GM18520 (cell line): ENCODE data around the gene RHOC.
A peak's percentile ranks its signal among the peaks of the same experiment; 100 is the strongest.
"Not testable (repeated sequence)": the region's sequence is repeated elsewhere in the genome, so short reads cannot be mapped to it uniquely, and the experiment has no call there.

ENCODE experiments used
- ATAC-seq: cut with Tn5 transposase; IDR thresholded peaks from one replicate; pipeline ENCODE4 v1.9.1; 2021; ENCODE audit not compliant: unreplicated experiment

The RHOC gene

DNA sequence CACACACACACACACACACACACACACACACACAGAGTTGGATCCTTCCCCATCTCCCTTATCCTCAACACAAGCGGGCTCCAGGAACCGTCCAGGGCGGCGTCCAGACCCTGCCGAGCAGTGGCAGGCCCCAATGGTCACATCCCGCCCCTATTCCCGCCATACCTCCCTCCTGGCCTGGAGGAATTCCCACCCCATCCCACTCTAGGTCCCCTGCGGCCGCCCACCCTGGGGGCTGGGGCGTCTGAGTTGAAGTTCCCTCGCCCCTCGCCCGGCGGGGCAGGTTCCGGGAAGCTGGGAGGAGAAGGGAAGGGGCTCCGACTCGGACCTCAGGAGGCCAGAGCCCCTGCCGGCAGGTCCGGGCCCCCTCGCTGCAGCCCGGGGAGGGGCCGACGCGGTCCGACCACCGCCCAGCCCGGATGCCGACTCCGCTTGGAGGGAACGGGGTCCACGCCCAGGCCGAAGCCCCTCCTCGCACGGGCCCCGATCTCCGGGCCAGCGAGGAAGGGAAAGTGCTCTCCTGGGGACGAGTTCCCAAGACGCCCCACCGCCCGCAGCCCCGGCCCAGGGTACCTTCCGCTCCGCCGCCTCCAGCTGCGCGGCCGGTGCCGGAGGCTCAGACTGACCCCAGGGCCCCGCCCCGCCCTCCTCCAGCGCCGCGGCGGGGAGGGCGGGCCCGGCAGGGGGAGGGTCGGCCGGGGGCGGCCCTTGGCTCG, at the start of gene RHOC:
Gene RHOC, minus strand, starts transcription at position 623 of the 716 bp plus-strand sequence. CDS start 3,328 bp downstream, outside the sequence.
- ATAC-seq = peak; percentile 49

GRCh38 chr1:112754116-112754628, 47.2 kb upstream of the RHOC start:
- ATAC-seq = no peak

- ATAC-seq = no peak
Observed at GRCh38 chr1:112748396-112748795, 41.5 kb upstream of the RHOC start.

DNA sequence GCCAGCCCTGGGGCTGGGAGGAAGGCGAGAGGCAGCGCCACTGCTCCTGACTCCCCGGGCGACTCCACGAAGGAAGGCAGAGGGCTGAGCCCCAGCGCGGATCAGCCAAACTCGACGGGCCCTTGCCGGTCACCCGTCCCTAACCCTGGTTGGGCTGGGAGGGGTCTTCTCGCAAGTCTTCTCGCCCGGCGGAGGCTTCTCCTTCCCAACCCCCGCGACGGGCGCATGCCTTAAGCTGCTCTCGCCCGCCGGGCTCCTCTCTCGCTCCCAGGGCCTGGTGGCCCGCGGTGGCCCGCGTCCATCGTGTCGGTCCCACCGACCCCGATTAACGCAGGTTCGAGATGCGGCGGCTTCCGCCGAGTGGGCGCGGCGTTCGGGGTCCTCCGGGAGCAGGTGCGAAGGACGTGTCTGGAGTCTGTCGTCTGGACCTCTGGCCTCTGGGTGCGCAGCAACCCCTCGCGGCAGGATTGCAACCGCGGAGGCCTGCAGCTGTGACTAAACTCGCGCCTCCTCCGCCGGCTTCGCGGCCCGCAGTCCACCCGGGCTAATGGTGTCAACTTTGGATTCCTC, 37.2 kb upstream of the RHOC start:
- ATAC-seq = no peak

GRCh38 chr1:112743174-112744008, 36.5 kb upstream of the RHOC start:
- no peak for ATAC-seq

DNA sequence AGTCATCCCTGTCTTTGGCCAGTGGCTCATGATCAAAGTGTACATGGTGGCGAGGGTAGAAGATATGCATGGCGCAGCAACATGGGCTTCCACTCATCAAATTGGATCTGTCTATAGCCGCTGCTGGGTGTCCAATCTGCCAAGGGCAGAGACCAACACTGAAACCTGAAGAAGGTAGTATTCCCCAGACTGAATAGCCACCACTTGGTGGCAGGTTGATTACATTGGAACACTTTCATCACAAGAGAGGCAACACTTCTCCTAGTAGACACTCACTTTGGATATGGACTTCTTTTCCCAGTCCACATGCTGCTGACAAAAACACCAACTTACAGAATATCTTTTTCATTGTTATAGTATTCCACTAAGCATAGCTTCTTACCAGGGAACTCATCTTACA, 30.6 kb upstream of the RHOC start:
- no peak for ATAC-seq

GRCh38 chr1:112735752-112736151, 28.8 kb upstream of the RHOC start:
- ATAC-seq = no peak

DNA sequence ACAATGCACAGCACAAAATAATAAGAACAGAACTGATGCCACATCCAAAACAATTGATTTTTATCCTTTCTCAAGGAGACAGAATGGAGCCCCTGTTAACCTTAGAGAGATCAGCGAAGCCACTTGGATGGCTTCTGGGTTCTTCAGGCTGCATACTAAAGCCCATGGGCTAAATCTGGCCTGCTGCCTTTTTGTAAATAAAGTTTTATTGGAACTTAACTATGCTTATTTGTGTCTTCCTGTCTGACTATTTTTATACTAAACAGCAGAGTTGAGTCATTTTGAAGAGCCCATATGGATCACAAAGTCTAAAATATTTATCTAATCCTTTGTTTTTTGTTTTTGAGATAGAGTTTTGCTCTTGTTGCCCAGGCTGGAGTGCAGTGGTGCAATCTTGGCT, 24.5 kb upstream of the RHOC start:
- no peak for ATAC-seq

DNA sequence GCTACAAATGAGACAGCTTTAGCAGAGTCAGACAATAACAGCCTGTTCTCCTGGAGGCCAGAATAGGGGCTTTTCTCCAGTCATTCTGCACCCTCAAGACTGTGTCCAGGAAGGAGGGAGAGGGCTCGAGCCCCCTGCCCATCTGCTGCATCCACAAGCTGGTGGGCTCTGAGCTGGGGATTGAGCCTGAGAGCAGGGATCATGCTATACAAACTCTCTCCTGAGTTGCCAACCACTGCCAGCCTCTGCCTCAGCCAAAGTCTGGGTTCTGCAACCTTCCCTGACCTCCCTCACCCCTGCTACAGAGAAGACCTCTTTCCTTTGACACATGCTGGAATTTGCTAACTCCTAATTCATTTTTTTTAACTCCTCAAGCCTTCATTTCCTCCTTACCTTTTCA, 23.0 kb upstream of the RHOC start:
- ATAC-seq = no peak

GRCh38 chr1:112729011-112729410, 22.1 kb upstream of the RHOC start:
- ATAC-seq = not testable (repeated sequence)

GRCh38 chr1:112728306-112728971, 21.5 kb upstream of the RHOC start:
- not testable (repeated sequence) for ATAC-seq

DNA sequence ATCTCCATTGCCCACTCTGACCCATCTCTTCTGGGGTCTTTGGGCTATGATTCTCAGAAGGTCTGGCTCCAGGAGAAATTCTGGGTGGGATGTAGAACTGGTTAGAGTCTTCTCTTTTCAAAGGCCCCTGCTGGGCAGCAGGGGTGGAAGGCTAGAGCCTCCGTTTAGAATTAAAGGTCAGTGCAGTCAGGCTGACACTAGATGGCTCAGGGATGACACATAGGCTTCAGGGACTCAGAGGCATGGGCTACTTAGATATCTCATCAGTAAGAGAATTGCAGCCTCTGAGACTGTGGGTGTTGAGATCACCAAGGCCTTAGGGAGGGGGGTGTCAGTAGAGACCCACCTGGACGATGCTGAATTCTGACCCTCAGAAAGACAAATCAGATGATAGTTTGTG, 20.8 kb upstream of the RHOC start:
- no peak for ATAC-seq

- ATAC-seq = not testable (repeated sequence)
Observed at GRCh38 chr1:112724240-112724639, 17.3 kb upstream of the RHOC start.

DNA sequence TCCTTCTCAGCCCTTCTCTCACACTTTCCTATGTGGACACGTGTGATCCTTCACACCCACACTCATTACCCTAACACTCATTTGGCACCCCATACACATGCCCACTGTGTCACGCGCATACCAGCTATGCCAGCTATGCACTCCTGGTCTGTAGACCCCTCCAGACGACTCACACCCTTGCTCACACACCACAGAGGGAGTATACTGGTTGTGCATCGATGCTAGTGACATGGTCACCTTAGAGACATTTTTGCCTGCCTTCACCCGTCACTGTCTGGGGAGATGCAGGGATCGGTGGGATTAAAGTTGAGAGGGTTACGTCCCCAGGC, 16.5 kb upstream of the RHOC start:
- ATAC-seq = no peak

- ATAC-seq = no peak
Observed at GRCh38 chr1:112722601-112723510, 15.9 kb upstream of the RHOC start.

DNA sequence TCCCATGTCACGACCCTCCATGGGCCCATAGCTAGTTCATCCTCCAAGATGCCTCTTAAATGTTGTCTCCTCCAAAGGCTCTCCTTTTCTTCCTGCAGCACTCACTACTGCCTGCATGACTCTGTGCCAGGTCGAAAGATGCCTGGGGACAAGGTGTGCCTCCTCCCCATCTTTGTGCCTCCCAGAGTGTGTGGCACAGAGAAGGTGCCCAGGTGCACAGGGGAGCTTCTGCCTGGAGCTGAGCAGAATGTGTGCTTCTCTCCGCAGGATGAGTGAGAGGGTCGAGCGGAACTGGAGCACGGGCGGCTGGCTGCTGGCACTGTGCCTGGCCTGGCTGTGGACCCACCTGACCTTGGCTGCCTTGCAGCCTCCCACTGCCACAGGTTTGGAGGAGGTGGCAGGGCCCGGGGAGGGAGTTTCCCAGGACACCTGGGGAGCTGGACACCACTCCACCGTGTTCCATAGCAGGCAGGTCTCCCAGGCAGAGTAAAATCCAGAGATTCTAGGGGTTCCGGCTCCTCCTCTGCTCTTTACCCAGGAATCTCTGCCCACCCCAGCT, 15.1 kb upstream of the RHOC start:
- ATAC-seq = no peak

GRCh38 chr1:112721294-112721693, 14.4 kb upstream of the RHOC start:
- not testable (repeated sequence) for ATAC-seq

GRCh38 chr1:112720800-112721199, 13.9 kb upstream of the RHOC start:
- ATAC-seq = no peak

GRCh38 chr1:112719706-112720105, 12.8 kb upstream of the RHOC start:
- ATAC-seq = no peak
